HepG2 (cell line): ENCODE data around the gene PFKL. TPM values are rescaled to one million over a fixed set of nuclear protein-coding genes. Genes with fewer than 3 reads are reported as not detected.
A peak's percentile ranks its signal among the peaks of the same experiment; 100 is the strongest.

Experiments used
- ATAC-seq: fragments of 200-7000 bp; cut with Tn5 transposase; 3 replicates; pipeline ENCODE4 v1.9.1; 2020; ENCODE audit warnings: mild to moderate bottlenecking, moderate library complexity
- BruUV-seq: library from RNA; stranded (reverse); fragments of 400-500 nt; replicated peaks from 2 replicates; lab custom pipeline; 2021; lab: Mats Ljungman, UMichigan
- CTCF ChIA-PET: fragments of 300-600 bp; formaldehyde crosslinking; extraction: SDS; loops from one replicate; lab custom pipeline; 2021; ENCODE audit warnings: low total read pairs, inconsistent platforms, low intra/inter-chr PET ratio; lab: Yijun Ruan, JAX
- POLR2A ChIA-PET: fragments of 350-600 bp; sonication (Branson Sonifier 250); formaldehyde crosslinking; loops from one replicate; lab custom pipeline; 2020; ENCODE audit warnings: antibody characterized with exemption, inconsistent platforms; lab: Yijun Ruan, JAX
- DNase-seq: peaks from one replicate; pipeline ENCODE4 v3.0.0-alpha.2; 2015; ENCODE audit warnings: low spot score
- FAIRE-seq: peaks from 3 replicates; lab custom pipeline; 2011; peaks lifted over from hg19 to GRCh38; lab: Jason Lieb, UNC
- H2AFZ ChIP-seq: one replicate; pipeline ENCODE4 v1.6.1; 2011; ENCODE audit warnings: low read length, inconsistent platforms
- H3K27ac ChIP-seq: fragments of 300-600 bp; 3 replicates; pipeline ENCODE4 v1.8.0; 2011; ENCODE audit warnings: mixed run types, mild to moderate bottlenecking, mixed read lengths, low read length, inconsistent platforms; ENCODE audit not compliant: insufficient read depth; ENCODE audit errors: extremely low read length
- H3K27me3 ChIP-seq, 2 experiments: fragments of 200-600 bp in 1 of 2; 2 replicates in 1 of 2; 3 replicates in 1 of 2; pipeline versions ENCODE4 v1.6.0 to v1.8.0; 2011; ENCODE audit warnings: low read length in 2 of 2, mild to moderate bottlenecking in 2 of 2, moderate library complexity in 2 of 2, inconsistent platforms in 1 of 2; ENCODE audit not compliant: insufficient read depth in 2 of 2, control insufficient read depth in 1 of 2
- H3K36me3 ChIP-seq, 2 experiments: fragments of 200-600 bp in 1 of 2; replicated peaks in 1 of 2; 2 replicates in 1 of 2; 3 replicates in 1 of 2; pipeline versions ENCODE4 v1.5.1 to v1.8.0; 2011; ENCODE audit warnings: low read length in 2 of 2, inconsistent platforms in 1 of 2; ENCODE audit not compliant: insufficient read depth in 2 of 2, control insufficient read depth in 1 of 2
- H3K4me1 ChIP-seq: 2 replicates; pipeline ENCODE4 v1.5.1; 2012; ENCODE audit warnings: low read length, inconsistent platforms; ENCODE audit not compliant: insufficient read depth
- H3K4me2 ChIP-seq: 2 replicates; pipeline ENCODE4 v1.6.0; 2011; ENCODE audit warnings: low read depth, low read length, inconsistent platforms
- H3K4me3 ChIP-seq, 3 experiments: fragments of 200-600 bp in 1 of 3; sonication (generic), shearing (Covaris generic) in 1 of 3; replicated peaks in 1 of 3; 2 replicates each; pipeline ENCODE4 v1.5.1; 2011 to 2016; ENCODE audit warnings: low read length in 3 of 3, inconsistent platforms in 2 of 3, low read depth in 2 of 3, mild to moderate bottlenecking in 2 of 3, control low read depth in 1 of 3, mixed read lengths in 1 of 3; ENCODE audit not compliant: insufficient read depth in 1 of 3
- H3K79me2 ChIP-seq: one replicate; pipeline ENCODE4 v1.6.1; 2011; ENCODE audit warnings: low read length, inconsistent platforms; ENCODE audit not compliant: insufficient read depth
- H3K9ac ChIP-seq: 2 replicates; pipeline ENCODE4 v1.6.0; 2011; ENCODE audit warnings: mild to moderate bottlenecking, low read depth, low read length, inconsistent platforms; ENCODE audit not compliant: insufficient read depth
- H3K9me3 ChIP-seq: 2 replicates; pipeline ENCODE4 v1.5.1; 2012; ENCODE audit warnings: mild to moderate bottlenecking, low read length
- H4K20me1 ChIP-seq: 2 replicates; pipeline ENCODE4 v1.6.0; 2011; ENCODE audit warnings: inconsistent platforms, mild to moderate bottlenecking, low read length, moderate library complexity; ENCODE audit not compliant: insufficient read depth
- CENPT ChIP-seq: sonication (generic); formaldehyde crosslinking; IDR thresholded peaks from 2 replicates; pipeline ENCODE4 v1.8.0; 2022; ENCODE audit warnings: low read depth, mild to moderate bottlenecking, moderate library complexity, missing genetic modification reagents
- EP300 ChIP-seq, 3 experiments: sonication (generic) in 1 of 3; formaldehyde crosslinking in 1 of 3; IDR thresholded peaks; 2 replicates each; pipeline versions ENCODE4 v1.5.1 to v1.6.1; 2011 to 2020; ENCODE audit warnings: low read depth in 2 of 3, low read length in 2 of 3, borderline replicate concordance in 1 of 3, improper control_type of control experiment in 1 of 3, mild to moderate bottlenecking in 1 of 3, missing genetic modification reagents in 1 of 3, moderate library complexity in 1 of 3
- GMEB1 ChIP-seq: sonication (generic); formaldehyde crosslinking; IDR thresholded peaks from 2 replicates; pipeline ENCODE4 v1.5.1; 2020; ENCODE audit warnings: missing genetic modification reagents, mild to moderate bottlenecking, borderline replicate concordance
- NR2F1 ChIP-seq, 2 experiments: fragments of 450-650 bp in 1 of 2; formaldehyde crosslinking in 1 of 2; IDR thresholded peaks; 2 replicates each; pipeline versions ENCODE4 v1.5.0 to v1.6.1; 2016 to 2020; ENCODE audit warnings: mild to moderate bottlenecking in 1 of 2, missing compliant biosample characterization in 1 of 2, missing genetic modification reagents in 1 of 2, moderate library complexity in 1 of 2
- RBFOX2 ChIP-seq: fragments of 200-400 bp; formaldehyde crosslinking; IDR thresholded peaks from 2 replicates; pipeline ENCODE4 v1.6.1; 2017; ENCODE audit warnings: low read depth, mild to moderate bottlenecking, low read length
- THRA ChIP-seq: sonication (generic); formaldehyde crosslinking; IDR thresholded peaks from 2 replicates; pipeline ENCODE4 v1.4.0; 2020; ENCODE audit warnings: missing genetic modification reagents, borderline replicate concordance
- ZNF431 ChIP-seq: sonication (generic); formaldehyde crosslinking; IDR thresholded peaks from 2 replicates; pipeline ENCODE4 v1.9.0; 2022; ENCODE audit warnings: missing genetic modification reagents, low read depth, mild to moderate bottlenecking, borderline replicate concordance
- ZNF460 ChIP-seq: sonication (generic); formaldehyde crosslinking; IDR thresholded peaks from 2 replicates; pipeline ENCODE4 v1.5.1; 2020; ENCODE audit warnings: missing genetic modification reagents, mild to moderate bottlenecking, borderline replicate concordance
- ZNF883 ChIP-seq: sonication (generic); formaldehyde crosslinking; IDR thresholded peaks from 2 replicates; pipeline ENCODE4 v1.5.1; 2020; ENCODE audit warnings: mild to moderate bottlenecking, missing genetic modification reagents; ENCODE audit errors: not compliant biosample characterization
- WGBS: methylation state at CpG from one replicate; pipeline ENCODE4 v1.1.6; 2017; ENCODE audit warnings: low lambda C conversion rate; 5-methylcytosine and 5-hydroxymethylcytosine counted together
- in situ Hi-C: cut with HindIII; loops from 2 replicates; pipeline ENCODE4 v1.10.0; 2017; ENCODE audit warnings: low pct_unique_long_range_greater_than_20kb; ENCODE audit not compliant: extremely low pct_ligation_motif_present
- intact Hi-C: fragments of 100-400 bp; cut with micrococcal nuclease; formaldehyde crosslinking; loops from one replicate; pipeline ENCODE4 v1.10.0; 2022; ENCODE audit not compliant: unreplicated experiment
- polyA plus RNA-seq, 8 experiments: library from polyadenylated mRNA; depleted of rRNA in 3 of 8; stranded (reverse) in 7 of 8; unstranded in 1 of 8; fragments of >200 nt; fragmentation: Illumina TruSeq in 4 of 8; extraction: Trizol in 4 of 8; gene quantifications; 2 replicates each; pipeline versions ENCODE4 v1.2.1 to v1.2.3, GENCODE V29; 2011 to 2016; ENCODE audit warnings: low read depth in 4 of 8, missing spikeins in 1 of 8, mixed read lengths in 1 of 8; ENCODE audit not compliant: insufficient read depth in 1 of 8
- total RNA-seq, 5 experiments: library from RNA; depleted of rRNA; stranded (reverse); fragments of >200 nt; fragmentation: Illumina TruSeq; extraction: Trizol; gene quantifications; 2 replicates each; pipeline ENCODE4 v1.2.3, GENCODE V29; 2016; ENCODE audit warnings: low read depth in 1 of 5

PFKL gene
- total and polyA plus RNA-seq, 2 of the 13 experiments (the other 11 are each of a cell fraction or from before 2014, with no cell fraction given), result 92.8 to 106 TPM

GRCh38 chr21:44305691-44306090, 5.8 kb downstream of the PFKL start (continued):
- no peak for TF ChIP-seq GMEB1 (CRISPR knock-in tag)
- no peak for TF ChIP-seq NR2F1 (CRISPR knock-in tag; IDR thresholded peaks at IDR 0.05)
- TF ChIP-seq ZNF883 (CRISPR knock-in tag), result no peak
- no peak for TF ChIP-seq CENPT (CRISPR knock-in tag)
- TF ChIP-seq ZNF460 (CRISPR knock-in tag), result no peak
- no peak for TF ChIP-seq EP300 (IDR thresholded peaks at IDR 0.05; ENCODE audit: low read depth in 2 of 2, low read length in 2 of 2)
- no peak for TF ChIP-seq EP300 (CRISPR knock-in tag; IDR thresholded peaks at IDR 0.05; ENCODE audit: borderline replicate concordance)
- no peak for TF ChIP-seq ZNF431 (CRISPR knock-in tag)
- TF ChIP-seq, all 625 proteins: peak for 0

DNA sequence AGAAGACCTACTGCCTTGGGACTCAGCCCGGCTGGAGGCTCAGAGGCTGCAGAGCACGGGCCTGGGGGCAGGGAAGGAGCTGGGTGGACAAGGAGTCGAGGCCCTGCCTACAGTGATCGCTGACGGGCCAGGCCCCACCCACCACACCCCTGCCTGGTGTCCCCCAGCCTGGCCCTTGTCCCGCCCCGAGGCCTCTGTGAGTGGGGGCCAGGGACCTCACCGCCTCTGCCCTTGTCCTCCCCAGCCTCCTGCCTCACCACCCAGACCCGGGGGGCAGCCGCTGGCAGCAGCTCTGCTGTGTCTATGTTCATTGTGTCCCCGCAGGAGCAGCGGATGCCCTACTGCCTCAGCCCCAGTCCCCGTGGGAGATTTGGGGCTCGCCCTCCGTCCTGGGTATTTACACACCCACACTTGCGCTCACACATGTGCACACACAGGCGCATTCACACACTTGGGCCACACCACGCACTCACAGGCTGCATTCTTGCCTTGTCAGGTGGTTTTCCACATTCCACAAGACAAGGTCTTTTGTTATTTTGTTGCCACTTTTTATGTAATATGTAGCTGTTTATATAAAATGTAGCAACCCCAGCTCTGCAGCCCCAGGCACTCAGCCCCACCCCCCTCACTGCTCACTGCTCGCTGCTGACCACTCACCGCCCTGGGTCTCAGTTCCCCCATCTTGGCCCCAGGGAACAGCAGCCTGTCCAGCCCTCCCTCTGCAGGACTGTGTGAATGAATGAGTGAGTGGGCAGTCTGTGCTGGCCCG, 7.3 kb downstream of the PFKL start:
- CTCF ChIA-PET, result no interaction called here
- intact Hi-C loops (loop anchor here (10.0 kb wide), 1 partner anchor 178 kb away; no protein-coding TSS in a partner anchor), in situ Hi-C loops (no loop called here)
- no peaks in the 10 kb centered on the region for H3K27me3 ChIP-seq
- TF ChIP-seq THRA (CRISPR knock-in tag) (no peak), RBFOX2 (peak; percentile 36; the same call in 1 of the 2 replicates)
- H3K4me2 ChIP-seq, result no peak overlapping the region
- H3K27ac ChIP-seq, result no peak overlapping the region
- FAIRE-seq (no peak), ATAC-seq (no peak), DNase-seq (no peak)
- no peaks in the 10 kb centered on the region for H3K9me3 ChIP-seq
- no peak overlapping the region for H3K4me3 ChIP-seq
- BruUV-seq, result no TSS peak
- peaks cover 18 to 46% of the 10 kb centered on the region in 2 experiments; a peak in 4 of 5 replicates for H3K36me3 ChIP-seq
- H3K9ac ChIP-seq, result no peak overlapping the region
- H4K20me1 ChIP-seq, result peaks cover 13% of the 10 kb centered on the region; the same call in 1 of the 2 replicates
- H2AFZ ChIP-seq, result no peak overlapping the region
- H3K4me1 ChIP-seq, result peaks cover 36% of the 10 kb centered on the region
- H3K79me2 ChIP-seq, result peaks cover 16% of the 10 kb centered on the region
- WGBS, result 94% methylated on average over 11 of the region's 21 CpGs
- POLR2A ChIA-PET, result no interaction called here
